ENCODE measurements around the gene APOC3.

APOC3 gene

DNA sequence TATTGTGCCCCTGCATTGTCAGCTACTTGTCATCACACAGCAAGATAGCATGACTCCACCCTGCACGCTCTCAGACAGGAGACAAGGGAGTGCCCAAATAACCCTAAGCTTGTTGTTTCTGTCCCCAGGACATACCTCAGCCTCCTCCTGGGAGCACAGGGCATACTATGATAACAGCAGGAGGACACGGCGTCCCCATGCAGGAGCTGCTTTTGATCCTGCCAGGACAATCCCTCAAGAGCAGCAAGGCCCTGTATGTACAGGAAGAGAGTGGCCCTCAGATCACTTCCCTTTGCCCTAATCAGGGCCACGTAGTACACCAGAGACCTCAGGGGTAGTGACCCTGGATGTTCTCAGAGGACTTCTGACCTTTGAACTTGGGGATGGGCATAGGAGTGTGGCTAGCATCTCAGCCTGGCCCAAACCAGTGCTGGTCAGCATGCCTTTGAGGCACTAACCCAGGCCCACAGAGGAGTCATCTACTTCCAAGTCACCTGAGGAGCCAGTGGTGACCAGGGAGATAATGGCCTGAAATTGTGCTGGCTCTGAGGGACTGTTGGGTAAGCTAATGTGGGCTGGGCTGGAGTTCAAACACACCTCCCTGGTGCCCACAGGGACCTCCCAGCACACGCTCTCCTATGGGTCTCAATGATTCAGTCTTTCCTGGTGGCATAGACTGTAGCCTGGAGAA is 15.8 kb upstream of the APOC3 start:
- Mint-ChIP-seq H3K27ac (no peak overlapping the region), H3K36me3 (ENCODE audit: low read depth) (no peaks in the 10 kb centered on the region), H3K4me3 (no peak overlapping the region), H3K27me3 (no peaks in the 10 kb centered on the region), H3K9me3 (no peaks in the 10 kb centered on the region), H3K4me1 (ENCODE audit: low read depth) (peaks cover 6% of the 10 kb centered on the region)
- intact Hi-C loops (cut with micrococcal nuclease), result no loop called here

DNA sequence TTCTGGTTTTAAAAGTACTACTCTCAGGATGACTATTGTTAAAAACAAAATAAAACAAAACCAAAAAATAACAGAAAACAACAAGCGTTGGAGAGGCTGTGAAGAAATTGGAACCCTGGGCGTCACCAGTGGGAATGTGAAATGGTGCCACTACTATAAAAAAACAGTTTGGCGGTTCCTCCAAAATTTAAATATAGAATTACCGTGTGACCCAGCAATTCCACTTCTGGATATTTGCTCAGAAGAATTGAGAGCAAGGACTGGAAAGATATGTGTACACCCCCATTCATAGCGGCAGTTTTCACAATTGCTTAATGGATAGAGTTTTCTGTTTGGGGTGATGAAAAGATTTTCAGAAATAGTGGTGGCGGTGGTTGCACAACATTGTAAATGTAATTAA is 15.2 kb upstream of the APOC3 start:
- Mint-ChIP-seq H3K4me3 (no peak overlapping the region), H3K36me3 (ENCODE audit: low read depth) (no peaks in the 10 kb centered on the region), H3K9me3 (no peaks in the 10 kb centered on the region), H3K4me1 (ENCODE audit: low read depth) (peaks cover 6% of the 10 kb centered on the region), H3K27me3 (no peaks in the 10 kb centered on the region), H3K27ac (no peak overlapping the region)
- intact Hi-C loops (cut with micrococcal nuclease), result no loop called here

DNA sequence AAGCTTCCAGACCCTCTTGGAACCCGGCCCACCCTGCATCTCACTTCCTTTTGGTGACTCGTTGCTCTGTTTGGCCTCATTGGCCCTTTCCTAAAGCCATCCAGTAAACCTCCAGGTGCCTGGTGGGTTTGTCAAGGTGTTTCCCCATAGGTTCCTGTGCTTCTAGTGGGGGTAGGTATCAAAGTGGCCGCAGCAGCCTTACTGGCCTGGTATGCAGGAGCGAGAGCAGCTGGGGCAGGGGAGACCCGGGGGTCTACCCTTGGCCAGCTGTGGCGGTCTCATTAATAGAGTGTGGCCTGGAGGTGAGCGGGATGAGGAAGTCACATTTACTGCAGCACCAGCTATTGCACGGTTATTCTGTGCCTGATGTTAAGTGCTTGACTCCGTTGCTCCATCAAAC is 10.7 kb upstream of the APOC3 start:
- intact Hi-C loops (cut with micrococcal nuclease), result no loop called here
- no peaks in the 10 kb centered on the region for H3K36me3 Mint-ChIP-seq (ENCODE audit: low read depth)
- no peak overlapping the region for H3K4me3 Mint-ChIP-seq
- H3K4me1 Mint-ChIP-seq (ENCODE audit: low read depth), result peaks cover 6% of the 10 kb centered on the region
- H3K9me3 Mint-ChIP-seq, result no peaks in the 10 kb centered on the region
- H3K27me3 Mint-ChIP-seq, result no peaks in the 10 kb centered on the region
- H3K27ac Mint-ChIP-seq, result no peak overlapping the region

GRCh38 chr11:116821050-116821918 is 8.4 kb upstream of the APOC3 start:
- no peak overlapping the region for H3K27ac Mint-ChIP-seq
- intact Hi-C loops (cut with micrococcal nuclease), result no loop called here
- H3K36me3 Mint-ChIP-seq (ENCODE audit: low read depth), result no peaks in the 10 kb centered on the region
- no peaks in the 10 kb centered on the region for H3K9me3 Mint-ChIP-seq
- H3K4me1 Mint-ChIP-seq (ENCODE audit: low read depth), result no peaks in the 10 kb centered on the region
- H3K27me3 Mint-ChIP-seq, result no peaks in the 10 kb centered on the region
- no peak overlapping the region for H3K4me3 Mint-ChIP-seq

DNA sequence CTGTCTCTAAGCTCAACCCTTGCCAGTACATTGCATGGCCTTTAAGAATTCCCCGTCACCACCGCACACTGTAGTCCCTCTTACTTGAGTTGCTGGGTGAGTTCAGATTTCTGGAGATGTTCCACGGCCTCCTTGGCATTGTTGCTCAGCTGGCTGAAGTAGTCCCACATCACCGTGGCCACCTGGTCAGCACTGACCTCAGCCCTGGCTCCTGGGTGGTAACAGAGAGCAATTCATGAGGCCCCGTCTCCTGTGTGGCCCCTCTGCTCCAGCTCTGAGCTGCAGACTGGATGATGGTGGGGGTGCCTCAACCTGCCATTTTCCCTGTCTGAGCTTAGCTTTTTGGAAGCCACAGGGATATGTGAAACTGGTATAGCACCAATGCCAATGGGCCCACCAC is 7.1 kb upstream of the APOC3 start:
- intact Hi-C loops (cut with micrococcal nuclease), result no loop called here

DNA sequence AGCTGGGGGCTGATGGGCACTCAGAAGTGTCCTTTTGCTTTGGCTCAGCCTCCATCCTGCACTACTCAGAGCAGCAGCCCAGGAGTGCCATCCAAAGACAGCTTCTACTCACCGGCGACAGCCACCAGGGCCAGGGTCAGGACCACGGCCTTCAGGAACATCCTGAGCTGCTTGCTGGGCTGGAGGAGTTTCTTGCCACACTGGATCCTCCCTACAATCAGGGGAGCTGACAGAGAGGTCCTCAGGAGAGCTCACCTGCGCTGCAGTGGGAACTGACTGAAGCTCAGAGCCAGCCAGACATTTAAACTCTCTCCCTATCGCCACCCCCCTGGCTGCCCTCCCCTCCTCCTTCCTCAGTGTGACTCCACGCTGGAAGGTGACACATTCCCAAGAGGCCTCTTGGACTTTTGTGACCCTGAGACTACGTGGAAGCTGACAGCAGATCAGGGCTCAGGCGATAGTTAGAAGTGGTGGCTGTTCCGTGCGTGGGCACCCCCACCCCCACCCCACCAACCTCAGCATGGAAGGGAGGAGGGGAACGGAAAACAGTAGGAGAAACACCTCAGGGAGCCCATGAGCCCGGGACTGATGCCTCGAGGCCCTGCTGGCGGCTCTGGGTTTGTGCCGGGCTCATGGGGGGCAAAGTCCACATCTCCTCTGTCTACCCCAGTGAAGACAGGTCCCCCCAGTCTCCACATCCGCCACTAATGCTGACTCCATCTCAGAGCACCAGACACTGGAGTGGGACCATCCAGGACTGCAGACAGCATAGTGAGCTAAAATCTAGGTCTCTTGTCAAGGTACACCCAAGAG is 6.5 kb upstream of the APOC3 start, which contains the start of gene APOA4:
Gene APOA4 (minus strand): TSS at position 274 of the 813 bp plus-strand sequence. CDS start 113 bp downstream, at position 161.
- no peaks in the 10 kb centered on the region for H3K9me3 Mint-ChIP-seq
- H3K27ac Mint-ChIP-seq, result no peak within 1 kb of the TSS
- no peaks in the 10 kb centered on the region for H3K36me3 Mint-ChIP-seq (ENCODE audit: low read depth)
- H3K4me3 Mint-ChIP-seq, result no peak within 1 kb of the TSS
- no peaks in the 10 kb centered on the region for H3K27me3 Mint-ChIP-seq
- H3K4me1 Mint-ChIP-seq (ENCODE audit: low read depth), result no peaks in the 10 kb centered on the region
- intact Hi-C loops (cut with micrococcal nuclease), result no loop called here

More for the DNA sequence above, 7.1 kb upstream of the APOC3 start:
- Mint-ChIP-seq H3K36me3 (ENCODE audit: low read depth) (no peaks in the 10 kb centered on the region), H3K9me3 (no peaks in the 10 kb centered on the region), H3K4me3 (no peak overlapping the region), H3K27ac (no peak overlapping the region), H3K27me3 (no peaks in the 10 kb centered on the region), H3K4me1 (ENCODE audit: low read depth) (no peaks in the 10 kb centered on the region)

GRCh38 chr11:116825434-116825833 is 4.3 kb upstream of the APOC3 start:
- no peaks in the 10 kb centered on the region for H3K36me3 Mint-ChIP-seq (ENCODE audit: low read depth)
- H3K27me3 Mint-ChIP-seq, result no peaks in the 10 kb centered on the region
- no peak overlapping the region for H3K27ac Mint-ChIP-seq
- H3K4me1 Mint-ChIP-seq (ENCODE audit: low read depth), result no peaks in the 10 kb centered on the region
- intact Hi-C loops (cut with micrococcal nuclease), result no loop called here
- H3K4me3 Mint-ChIP-seq, result no peak overlapping the region
- H3K9me3 Mint-ChIP-seq, result no peaks in the 10 kb centered on the region

GRCh38 chr11:116825854-116826750 is 3.6 kb upstream of the APOC3 start:
- no peak overlapping the region for H3K27ac Mint-ChIP-seq
- intact Hi-C loops (cut with micrococcal nuclease), result no loop called here
- no peaks in the 10 kb centered on the region for H3K27me3 Mint-ChIP-seq
- no peak overlapping the region for H3K4me3 Mint-ChIP-seq
- no peaks in the 10 kb centered on the region for H3K36me3 Mint-ChIP-seq (ENCODE audit: low read depth)
- H3K4me1 Mint-ChIP-seq (ENCODE audit: low read depth), result no peaks in the 10 kb centered on the region
- no peaks in the 10 kb centered on the region for H3K9me3 Mint-ChIP-seq

DNA sequence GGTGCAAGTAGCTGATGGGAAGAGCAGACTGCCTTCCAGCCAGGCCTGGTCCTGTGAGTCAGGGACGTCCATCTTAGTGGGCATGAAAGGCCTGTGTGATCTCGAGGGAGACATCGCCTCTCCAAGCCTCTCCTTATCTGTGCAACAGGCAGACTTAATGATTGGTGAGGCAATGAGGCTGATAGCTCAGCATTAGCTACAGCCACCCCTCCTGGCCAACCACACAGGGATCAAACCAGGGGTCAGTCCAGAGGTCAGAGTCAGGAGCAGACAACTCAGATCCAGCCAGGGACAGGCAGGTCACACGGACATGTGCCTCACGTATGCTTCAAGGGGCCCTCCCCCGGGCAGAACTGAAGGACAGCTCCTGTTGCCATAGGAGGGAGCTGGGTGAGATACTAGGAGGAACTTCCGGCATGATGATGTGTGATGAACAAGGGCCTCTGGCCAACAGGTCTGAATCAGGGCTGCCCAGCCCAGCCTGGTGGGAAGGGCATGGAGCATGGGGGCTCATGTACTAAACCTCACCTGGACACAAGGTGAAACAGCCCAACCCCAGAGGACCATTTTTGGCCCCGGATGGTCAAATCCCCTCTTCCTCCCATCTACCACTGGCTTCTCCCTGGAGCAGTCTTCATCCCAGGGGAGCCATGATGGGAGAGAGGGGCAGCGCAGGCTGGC is 2.8 kb upstream of the APOC3 start:
- Mint-ChIP-seq H3K4me1 (ENCODE audit: low read depth) (no peaks in the 10 kb centered on the region), H3K9me3 (no peaks in the 10 kb centered on the region), H3K4me3 (no peak overlapping the region), H3K27ac (no peak overlapping the region), H3K36me3 (ENCODE audit: low read depth) (no peaks in the 10 kb centered on the region), H3K27me3 (no peaks in the 10 kb centered on the region)
- intact Hi-C loops (cut with micrococcal nuclease), result no loop called here

DNA sequence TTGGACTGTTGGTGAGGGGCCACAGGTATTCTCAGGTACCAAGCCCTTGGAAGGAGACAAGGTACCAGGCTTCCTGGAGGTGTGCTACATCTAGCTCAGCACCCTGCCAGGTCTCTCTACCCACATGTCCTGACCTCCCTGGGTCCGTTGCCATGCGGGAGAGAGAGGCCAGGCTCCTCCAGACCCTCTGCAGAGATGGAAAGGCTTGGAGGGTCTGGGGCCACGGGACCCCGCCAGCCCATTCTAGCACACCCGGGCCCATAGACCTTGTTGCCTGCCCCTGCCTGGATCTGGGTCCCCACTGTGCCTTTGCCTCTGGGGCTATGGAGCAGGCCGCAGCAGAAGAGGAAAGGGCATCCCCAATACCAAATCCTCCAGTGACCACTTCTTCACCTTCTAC is 2.2 kb upstream of the APOC3 start:
- no peaks in the 10 kb centered on the region for H3K27me3 Mint-ChIP-seq
- no peaks in the 10 kb centered on the region for H3K4me1 Mint-ChIP-seq (ENCODE audit: low read depth)
- H3K4me3 Mint-ChIP-seq, result no peak overlapping the region
- H3K36me3 Mint-ChIP-seq (ENCODE audit: low read depth), result no peaks in the 10 kb centered on the region
- intact Hi-C loops (cut with micrococcal nuclease), result no loop called here
- H3K27ac Mint-ChIP-seq, result no peak overlapping the region
- no peaks in the 10 kb centered on the region for H3K9me3 Mint-ChIP-seq

- no peaks in the 10 kb centered on the region for H3K27me3 Mint-ChIP-seq
- intact Hi-C loops (cut with micrococcal nuclease), result no loop called here
- H3K4me1 Mint-ChIP-seq (ENCODE audit: low read depth), result no peaks in the 10 kb centered on the region
- H3K9me3 Mint-ChIP-seq, result no peaks in the 10 kb centered on the region
- no peaks in the 10 kb centered on the region for H3K36me3 Mint-ChIP-seq (ENCODE audit: low read depth)
- H3K4me3 Mint-ChIP-seq, result no peak overlapping the region
- H3K27ac Mint-ChIP-seq, result no peak overlapping the region
Measured at GRCh38 chr11:116828632-116829524, 829 bp upstream of the APOC3 start.

GRCh38 chr11:116830184-116830912 is 641 bp downstream of the APOC3 start:
- Mint-ChIP-seq H3K36me3 (ENCODE audit: low read depth) (no peaks in the 10 kb centered on the region), H3K9me3 (no peaks in the 10 kb centered on the region), H3K4me3 (no peak overlapping the region), H3K27ac (no peak overlapping the region), H3K4me1 (ENCODE audit: low read depth) (peaks cover 9% of the 10 kb centered on the region), H3K27me3 (peaks cover 5% of the 10 kb centered on the region)
- intact Hi-C loops (cut with micrococcal nuclease), result no loop called here
